SH-SY5Y (cell line): ENCODE measurements around the gene CREB3.

Experiments used
- GATA2 ChIP-seq: IDR thresholded peaks from 2 replicates; pipeline ENCODE4 v1.6.1; 2011; ENCODE audit warnings: mild to moderate bottlenecking, low read depth, low read length
- GATA3 ChIP-seq: IDR thresholded peaks from 2 replicates; pipeline ENCODE4 v1.6.1; 2011; ENCODE audit warnings: low read depth, mild to moderate bottlenecking, low read length, moderate library complexity

The CREB3 gene

DNA sequence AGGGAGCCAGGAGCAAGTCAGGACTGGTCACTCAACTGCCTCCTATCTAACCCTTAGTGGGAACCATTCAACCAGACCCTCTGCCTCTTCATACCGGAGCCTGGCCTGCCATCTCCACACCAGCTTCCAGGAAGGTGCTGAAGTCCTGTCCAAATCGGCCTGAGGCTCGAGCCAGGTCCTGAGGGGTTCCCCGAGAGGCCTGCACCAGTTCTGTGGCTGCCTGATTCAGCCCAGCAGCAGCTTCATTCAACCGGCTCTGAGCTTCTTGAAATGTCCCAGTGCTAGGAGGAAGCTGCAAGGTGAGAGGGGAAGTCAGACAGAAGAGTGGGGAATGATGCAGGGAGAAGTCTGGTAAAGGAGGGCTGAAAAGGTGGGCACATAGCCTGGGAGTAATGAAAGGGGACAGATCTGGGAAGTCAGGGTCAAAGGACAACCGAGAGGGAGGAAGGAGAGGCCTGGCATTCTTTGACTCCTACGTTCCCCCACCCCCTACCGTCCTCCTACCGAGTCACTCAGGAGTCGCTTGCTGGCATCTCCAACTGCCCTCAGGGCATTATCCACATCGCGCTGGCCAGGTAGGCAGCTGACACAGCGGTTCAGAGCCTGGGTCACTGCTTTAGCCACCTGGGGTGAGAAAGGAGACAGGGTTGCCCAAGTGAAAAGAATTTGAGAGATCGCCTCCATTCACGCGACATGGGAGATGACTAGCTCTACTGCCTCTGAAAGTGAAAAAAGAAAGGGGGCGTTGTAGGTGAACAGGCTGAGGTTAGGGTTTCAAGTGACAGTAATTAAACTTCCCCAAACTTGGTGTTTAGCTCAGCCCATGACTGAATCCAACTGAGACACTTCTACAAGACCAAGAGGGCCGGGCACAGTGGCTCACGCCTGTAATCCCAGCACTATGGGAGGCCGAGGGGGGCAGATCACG is 20.7 kb upstream of the CREB3 start:
- TF ChIP-seq GATA2, result no peak
- TF ChIP-seq GATA3, result no peak

DNA sequence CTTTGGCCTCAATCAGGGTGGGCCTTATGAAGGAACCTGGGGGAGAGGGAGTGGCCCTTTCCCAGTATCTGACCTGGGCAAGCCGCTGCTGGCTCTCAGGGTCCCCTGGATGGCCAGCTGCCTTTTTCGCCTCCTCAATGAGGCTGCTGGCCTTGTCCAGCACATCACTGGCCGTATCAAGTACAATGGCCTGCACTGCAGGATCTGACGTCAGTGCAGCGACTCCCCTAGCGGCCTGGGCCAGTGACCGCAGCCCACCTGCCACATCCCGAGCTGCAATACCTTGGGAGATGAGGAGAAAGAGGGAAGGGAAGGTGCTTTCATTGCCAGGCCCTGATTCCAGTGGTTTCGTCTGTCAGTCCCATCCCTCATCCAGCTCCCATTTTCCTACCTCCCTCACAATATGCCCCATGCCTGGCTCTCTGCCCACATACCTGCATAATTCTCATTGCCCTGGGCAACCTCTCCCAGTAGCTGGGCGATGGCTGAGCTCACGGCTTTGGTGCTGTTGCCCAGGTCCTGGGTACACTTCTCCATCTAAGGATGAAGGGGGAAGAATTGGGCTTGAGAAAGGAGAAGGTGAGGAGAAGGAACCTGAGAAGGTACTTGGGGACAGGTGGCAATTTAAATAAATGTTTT is 19.6 kb upstream of the CREB3 start:
- TF ChIP-seq GATA2 (no peak), GATA3 (no peak)

- TF ChIP-seq GATA3, result no peak
- no peak for TF ChIP-seq GATA2
Observed at GRCh38 chr9:35713578-35713977, 18.9 kb upstream of the CREB3 start.

- TF ChIP-seq GATA3 (no peak), GATA2 (no peak)
Observed at GRCh38 chr9:35714123-35714522, 18.3 kb upstream of the CREB3 start.

DNA sequence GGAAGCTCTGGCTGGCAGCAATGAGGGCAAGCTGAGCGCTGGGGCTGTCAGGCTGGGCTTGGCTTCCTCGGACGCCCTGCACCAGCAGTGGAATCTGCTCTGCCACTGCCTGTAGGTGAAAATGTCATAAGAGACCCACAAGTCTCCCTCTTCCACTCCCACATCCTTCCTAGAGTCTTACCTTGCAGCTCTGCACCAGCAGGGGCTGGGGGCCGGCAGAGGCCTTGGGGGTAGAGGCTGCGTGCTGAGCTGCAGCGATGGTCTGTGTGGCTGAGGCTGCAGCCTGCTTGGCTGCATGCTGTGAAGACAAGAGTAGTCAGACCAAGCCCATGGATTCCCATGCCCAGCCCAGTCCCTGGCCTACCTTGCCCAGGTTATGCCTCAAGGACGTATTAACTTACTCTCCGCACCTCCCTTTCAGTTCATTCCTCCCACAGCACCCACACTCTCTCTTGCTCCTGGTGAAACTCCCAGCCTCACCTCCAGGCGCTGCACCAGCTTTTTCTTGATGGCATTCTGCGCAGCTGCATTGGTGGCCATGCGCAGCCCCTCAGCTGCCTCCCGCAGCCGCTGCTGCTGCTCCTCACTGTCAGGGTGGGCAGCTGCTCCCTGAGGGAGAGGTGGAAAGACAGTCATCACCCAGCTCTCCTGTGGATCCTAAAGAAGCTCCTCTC is 17.8 kb upstream of the CREB3 start:
- TF ChIP-seq GATA3, result no peak
- TF ChIP-seq GATA2, result no peak

DNA sequence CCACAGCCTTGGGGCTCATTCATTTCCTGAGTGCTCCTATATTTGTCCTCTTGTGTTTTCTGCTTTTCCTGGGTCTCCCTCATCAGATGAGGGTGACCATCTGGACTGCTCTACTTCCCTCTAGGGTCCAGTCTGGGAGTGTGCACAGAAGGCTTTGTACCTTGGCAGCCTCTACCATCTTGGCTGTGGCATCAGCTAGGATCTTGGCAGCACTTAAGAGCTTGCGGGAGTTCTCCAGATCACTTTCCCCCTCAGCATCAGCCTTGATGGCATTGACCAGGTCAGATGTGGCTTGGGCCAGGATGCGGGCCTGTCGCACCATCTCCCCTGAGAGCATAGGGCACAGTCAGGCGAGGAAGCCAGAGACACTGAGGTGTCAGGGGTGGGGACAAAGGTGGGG is 16.2 kb upstream of the CREB3 start:
- no peak for TF ChIP-seq GATA2
- TF ChIP-seq GATA3, result no peak

DNA sequence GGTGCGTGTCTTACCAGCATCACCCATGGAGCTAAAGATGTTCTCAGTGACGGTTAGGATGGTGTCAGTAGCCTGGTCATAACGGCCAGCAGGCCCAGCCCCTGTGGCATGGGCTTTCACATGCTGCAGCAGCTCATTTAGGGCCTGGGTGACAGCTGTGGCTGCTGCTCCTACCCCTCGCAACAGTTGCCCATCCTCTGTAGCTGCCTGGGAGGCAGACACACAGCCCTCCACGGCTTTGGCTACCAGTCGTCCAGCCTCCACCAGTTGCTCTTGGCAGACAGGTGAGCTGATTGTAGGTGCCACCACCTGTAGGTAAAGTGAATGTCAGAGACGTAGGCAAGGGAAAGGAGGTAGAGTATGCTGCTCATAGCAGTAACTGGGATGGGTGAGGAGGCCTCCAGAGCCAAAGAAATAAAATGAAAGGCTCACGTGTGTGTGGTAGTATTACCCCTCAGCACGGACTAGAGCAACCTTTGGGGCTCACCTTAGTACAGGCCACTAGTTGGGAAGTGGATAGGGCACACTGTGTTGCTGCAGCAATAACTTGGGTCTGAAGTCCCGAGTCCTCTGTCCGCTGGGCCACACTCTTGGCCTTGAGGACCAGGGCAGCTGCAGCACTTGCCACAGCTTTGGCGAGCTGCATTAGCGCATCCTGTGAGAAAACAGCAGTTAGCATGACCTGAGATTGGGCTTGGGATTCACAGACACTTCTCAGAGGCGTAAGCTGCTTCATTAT is 15.2 kb upstream of the CREB3 start:
- TF ChIP-seq GATA2 (no peak), GATA3 (no peak)

DNA sequence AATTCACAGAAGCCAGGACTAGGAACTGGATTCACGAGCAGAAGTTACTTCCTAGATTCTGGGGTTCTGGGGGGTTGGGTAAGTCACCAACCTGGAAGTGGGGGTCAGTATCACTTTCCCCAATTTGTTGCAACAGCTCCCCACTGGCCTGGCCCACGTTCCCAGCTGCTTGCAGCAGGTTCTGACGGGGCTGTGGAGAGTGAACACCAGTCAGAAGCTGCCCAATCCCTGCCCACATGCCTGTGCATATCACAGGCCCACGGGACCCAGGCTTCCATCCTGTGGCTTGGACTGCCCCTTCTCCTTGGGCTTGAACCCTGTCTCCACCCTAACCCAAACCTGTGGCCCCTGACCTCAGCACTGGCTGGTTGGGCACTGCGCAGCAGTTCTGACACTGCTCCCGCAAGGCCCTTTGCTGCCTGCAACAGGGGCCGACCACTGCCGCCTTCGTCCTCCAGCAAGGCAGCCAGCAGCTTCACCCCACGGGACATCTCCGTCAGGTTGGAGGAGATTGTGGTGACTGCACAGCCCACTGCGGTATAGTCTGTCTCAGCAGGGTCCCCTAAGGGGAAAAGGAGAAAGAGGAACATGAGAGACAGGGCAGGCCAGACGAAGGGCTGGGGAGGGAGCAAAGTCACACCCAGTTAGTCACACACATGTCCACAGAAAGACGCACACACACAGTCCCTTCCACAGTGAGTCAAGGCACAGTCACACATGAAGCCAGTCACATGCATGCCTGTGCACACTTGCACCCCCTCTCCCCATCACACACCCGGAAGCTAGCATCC is 13.6 kb upstream of the CREB3 start:
- no peak for TF ChIP-seq GATA2
- TF ChIP-seq GATA3, result no peak

DNA sequence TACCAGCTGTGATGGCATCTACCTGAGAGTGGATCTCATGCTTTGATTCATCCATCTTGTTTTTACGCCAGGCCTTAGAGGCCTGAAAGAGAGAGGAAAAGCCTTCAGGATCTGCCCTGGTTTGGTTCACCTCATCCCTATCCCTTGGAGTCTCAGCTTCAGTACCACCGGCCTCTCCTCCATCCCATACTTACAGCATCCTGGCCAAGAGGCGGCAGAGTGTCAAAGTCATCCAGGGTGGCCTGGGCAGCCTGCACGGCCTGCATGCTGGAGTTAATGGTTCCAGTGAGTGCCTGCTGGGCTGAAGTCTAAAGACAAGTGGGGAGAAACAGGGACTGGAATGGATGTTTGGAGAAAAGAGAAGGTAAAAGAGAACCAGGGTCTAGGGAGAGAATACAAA is 12.9 kb upstream of the CREB3 start:
- no peak for TF ChIP-seq GATA3

DNA sequence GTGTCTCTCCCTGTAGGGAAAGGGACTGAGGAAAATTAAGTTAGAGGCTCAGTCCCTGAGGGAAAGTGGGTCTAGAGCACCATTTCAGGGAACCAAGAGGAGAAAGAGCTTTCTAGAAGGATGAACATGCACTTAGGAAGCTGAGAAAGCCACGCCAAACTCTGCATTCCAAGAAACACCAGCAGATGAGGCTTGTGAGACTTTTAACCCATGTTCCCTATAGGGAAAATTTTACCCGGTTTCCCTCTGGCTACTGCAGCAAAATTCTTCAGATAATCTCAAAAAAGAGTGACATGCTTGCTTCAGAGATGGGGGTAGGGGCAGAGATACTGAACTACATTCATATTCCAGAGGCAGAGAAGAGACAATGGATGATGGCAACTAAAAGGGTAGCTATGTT is 9.0 kb upstream of the CREB3 start:
- TF ChIP-seq GATA2 (no peak), GATA3 (no peak)

- TF ChIP-seq GATA2, result no peak
- no peak for TF ChIP-seq GATA3
Observed at GRCh38 chr9:35723908-35724307, 8.6 kb upstream of the CREB3 start.

GRCh38 chr9:35725362-35725761 is 7.1 kb upstream of the CREB3 start:
- TF ChIP-seq GATA3 (no peak), GATA2 (no peak)

GRCh38 chr9:35726931-35727330 is 5.5 kb upstream of the CREB3 start:
- TF ChIP-seq GATA3 (no peak), GATA2 (no peak)

DNA sequence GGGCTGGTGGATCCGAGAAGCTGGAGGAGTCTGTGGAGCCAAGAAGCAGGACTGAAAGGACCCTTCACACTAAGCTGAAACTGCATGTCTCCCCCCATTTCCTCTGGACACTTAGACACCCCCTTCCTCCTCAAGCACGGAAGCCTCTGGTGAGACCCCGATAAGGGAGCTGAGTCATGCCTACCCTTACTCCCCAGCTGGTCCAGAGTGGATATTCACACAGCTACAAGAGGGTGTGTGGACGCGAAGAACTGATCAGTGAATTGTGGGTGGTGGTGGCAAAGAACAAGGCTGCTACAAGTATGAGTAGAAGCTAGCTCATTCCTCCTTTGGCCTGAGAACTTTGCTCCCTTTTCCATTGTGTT is 4.8 kb upstream of the CREB3 start:
- no peak for TF ChIP-seq GATA3
- TF ChIP-seq GATA2, result no peak
